Fibroblast of lung (primary cell): ENCODE measurements around the gene POLR1F. TPM values are rescaled to one million over a fixed set of nuclear protein-coding genes. Genes with fewer than 3 reads are reported as not detected.

Source experiments
- DNase-seq, 2 donors: peaks; one replicate each; pipeline versions ENCODE4 v3.0.0 to v3.0.0-alpha.2; 2010; ENCODE audit warnings: low read depth in 2 of 2
- H2AFZ ChIP-seq: 2 replicates; pipeline ENCODE4 v1.5.1; 2012; ENCODE audit warnings: low read length, control low read depth, inconsistent platforms
- H3K27ac ChIP-seq: 2 replicates; pipeline ENCODE4 v1.5.1; 2011; ENCODE audit warnings: low read length, control low read depth; ENCODE audit not compliant: insufficient read depth
- H3K27me3 ChIP-seq: 2 replicates; pipeline ENCODE4 v1.5.1; 2011; ENCODE audit warnings: mild to moderate bottlenecking, low read length; ENCODE audit not compliant: control insufficient read depth, insufficient read depth
- H3K36me3 ChIP-seq: 2 replicates; pipeline ENCODE4 v1.5.1; 2011; ENCODE audit warnings: low read length; ENCODE audit not compliant: control insufficient read depth, insufficient read depth
- H3K4me1 ChIP-seq: 2 replicates; pipeline ENCODE4 v1.5.1; 2011; ENCODE audit warnings: low read length; ENCODE audit not compliant: control insufficient read depth, insufficient read depth; ENCODE audit errors: extremely low read depth
- H3K4me2 ChIP-seq: 2 replicates; pipeline ENCODE4 v1.5.1; 2011; ENCODE audit warnings: low read length, control low read depth; ENCODE audit not compliant: insufficient read depth; ENCODE audit errors: extremely low read depth
- H3K4me3 ChIP-seq, 4 experiments: fragments of 200-600 bp in 1 of 4; sonication (generic) in 1 of 4; replicated peaks in 1 of 4; 2 replicates each; pipeline ENCODE4 v1.5.1; 2011 to 2016; ENCODE audit warnings: low read length in 4 of 4, low read depth in 3 of 4, mild to moderate bottlenecking in 3 of 4, control low read depth in 2 of 4, inconsistent platforms in 1 of 4, mixed read lengths in 1 of 4; ENCODE audit not compliant: insufficient read depth in 1 of 4; ENCODE audit errors: control extremely low read depth in 1 of 4
- H3K79me2 ChIP-seq: 2 replicates; pipeline ENCODE4 v1.5.1; 2012; ENCODE audit warnings: mild to moderate bottlenecking, low read length, inconsistent platforms; ENCODE audit not compliant: control insufficient read depth, insufficient read depth
- H3K9ac ChIP-seq: 2 replicates; pipeline ENCODE4 v1.5.1; 2011; ENCODE audit warnings: mild to moderate bottlenecking, low read length, control low read depth; ENCODE audit not compliant: insufficient read depth
- H3K9me3 ChIP-seq: 2 replicates; pipeline ENCODE4 v1.5.1; 2012; ENCODE audit warnings: low read depth, low read length; ENCODE audit not compliant: control insufficient read depth, insufficient read depth
- H4K20me1 ChIP-seq: 2 replicates; pipeline ENCODE4 v1.5.1; 2011; ENCODE audit warnings: low read length; ENCODE audit not compliant: control insufficient read depth, insufficient read depth; ENCODE audit errors: extremely low read depth
- CTCF ChIP-seq, 2 donors: IDR thresholded peaks in 1 of 2; conservative IDR thresholded peaks in 1 of 2; 1 replicate in 1 of 2; 2 replicates in 1 of 2; pipeline ENCODE4 v1.5.1; 2011 to 2012; ENCODE audit warnings: low read length in 2 of 2, control low read depth in 1 of 2, inconsistent platforms in 1 of 2, low read depth in 1 of 2, mild to moderate bottlenecking in 1 of 2
- EZH2 ChIP-seq: IDR thresholded peaks from 2 replicates; pipeline ENCODE4 v1.5.1; 2012; ENCODE audit warnings: low read length, control low read depth, mild to moderate bottlenecking; ENCODE audit errors: missing control alignments
- polyA minus RNA-seq: library from RNA; depleted of rRNA, polyadenylated mRNA; stranded (reverse); fragments of >200 nt; gene quantifications from 2 replicates; pipeline ENCODE4 v1.2.3, GENCODE V29; 2011; ENCODE audit warnings: low replicate concordance
- polyA plus RNA-seq, 2 donors: library from polyadenylated mRNA; depleted of rRNA in 1 of 2; stranded (reverse) in 1 of 2; unstranded in 1 of 2; fragments of >200 nt; gene quantifications; 2 replicates each; pipeline ENCODE4 v1.2.1, GENCODE V29; 2011 to 2012; ENCODE audit warnings: missing spikeins in 1 of 2
- total RNA-seq: library from RNA; depleted of rRNA; stranded (reverse); fragments of >200 nt; gene quantifications from 2 replicates; pipeline ENCODE4 v1.2.1, GENCODE V29; 2014

POLR1F gene
- total RNA-seq (16.9 and 21.3 TPM in 2 replicates), polyA plus RNA-seq (20.5 and 21.6 TPM in 2 replicates), polyA minus RNA-seq (3.4 and 3.9 TPM in 2 replicates)
- polyA plus RNA-seq (2012) = 10.5 and 14.3 TPM in 2 replicates

- H2AFZ ChIP-seq = peak within 1 kb of the TSS; percentile 98
- H3K4me2 ChIP-seq = peak within 1 kb of the TSS; percentile 89
- peak within 1 kb of the TSS; percentile 92 for H3K9ac ChIP-seq
- H3K27ac ChIP-seq = peak within 1 kb of the TSS; percentile 93
- peaks cover 35% of the 10 kb centered on the region for H3K79me2 ChIP-seq
- DNase-seq = peak; percentile 92 to 95
- TF ChIP-seq CTCF (conservative IDR thresholded peaks at IDR 0.05 in 1 of 2, IDR thresholded peaks at IDR 0.05 in 1 of 2; ENCODE audit: low read depth in 1 of 2, low read length in 2 of 2) (peak; percentile 91 to 97), EZH2 (no peak)
- no peaks in the 10 kb centered on the region for H3K4me1 ChIP-seq
- no peaks in the 10 kb centered on the region for H3K27me3 ChIP-seq
- no peaks in the 10 kb centered on the region for H4K20me1 ChIP-seq
- no peaks in the 10 kb centered on the region for H3K9me3 ChIP-seq
- peak within 1 kb of the TSS; percentile 92 to 100 (median 98) for H3K4me3 ChIP-seq
- no peaks in the 10 kb centered on the region for H3K36me3 ChIP-seq
Measured at GRCh38 chr7:19708397-19709248, at the start of gene POLR1F. Gene POLR1F, minus strand, starts transcription at chr7:19709037. Its CDS starts 21 bp downstream, at chr7:19709016.

- peak; percentile 12 to 61 for DNase-seq
- Histone ChIP-seq H4K20me1 (no peaks in the 10 kb centered on the region), H3K27ac (no peak overlapping the region)
Measured at GRCh38 chr7:19754521-19755116, 45.8 kb upstream of the POLR1F start.

More at GRCh38 chr7:19754521-19755116, 45.8 kb upstream of the POLR1F start:
- Histone ChIP-seq H3K79me2 (no peaks in the 10 kb centered on the region), H3K36me3 (no peaks in the 10 kb centered on the region), H3K9ac (no peak overlapping the region), H3K4me3 (no peak overlapping the region), H3K9me3 (no peaks in the 10 kb centered on the region), H2AFZ (no peak overlapping the region), H3K4me2 (no peak overlapping the region), H3K4me1 (no peaks in the 10 kb centered on the region), H3K27me3 (no peaks in the 10 kb centered on the region)
- TF ChIP-seq EZH2 (no peak), CTCF (conservative IDR thresholded peaks at IDR 0.05 in 1 of 2, IDR thresholded peaks at IDR 0.05 in 1 of 2; ENCODE audit: low read depth in 1 of 2, low read length in 2 of 2) (peak; percentile 47 to 65)
